OCI-LY1 (cell line): ENCODE data around the gene IL1RN.

ENCODE experiments used
- H2AFZ ChIP-seq: fragments of 200-600 bp; sonication (generic), shearing (Covaris generic); 2 replicates; pipeline ENCODE4 v1.6.0; 2014; ENCODE audit warnings: antibody characterized with exemption, mild to moderate bottlenecking, low read length
- H3F3A ChIP-seq: fragments of 200-600 bp; sonication (generic), shearing (Covaris generic); 2 replicates; pipeline ENCODE4 v1.6.0; 2014; ENCODE audit warnings: mild to moderate bottlenecking, antibody characterized with exemption, low read length, moderate library complexity; ENCODE audit not compliant: insufficient read depth
- H3K27ac ChIP-seq: fragments of 200-600 bp; sonication (generic); 2 replicates; pipeline ENCODE4 v1.5.1; 2014; ENCODE audit warnings: low read length, mixed run types, mild to moderate bottlenecking, low read depth; ENCODE audit not compliant: poor library complexity, severe bottlenecking
- H3K27me3 ChIP-seq: fragments of 200-600 bp; sonication (generic); 2 replicates; pipeline ENCODE4 v1.6.0; 2014; ENCODE audit warnings: antibody characterized with exemption, mild to moderate bottlenecking, low read length, moderate library complexity; ENCODE audit not compliant: insufficient read depth
- H3K36me3 ChIP-seq: fragments of 200-600 bp; sonication (generic); 2 replicates; pipeline ENCODE4 v1.6.1; 2014; ENCODE audit warnings: mild to moderate bottlenecking, antibody characterized with exemption, low read length, moderate library complexity, mixed read lengths; ENCODE audit not compliant: insufficient read depth
- H3K4me1 ChIP-seq: fragments of 200-600 bp; sonication (generic); 2 replicates; pipeline ENCODE4 v1.5.1; 2014; ENCODE audit warnings: mild to moderate bottlenecking, low read length, moderate library complexity; ENCODE audit not compliant: insufficient read depth, severe bottlenecking
- H3K4me2 ChIP-seq: fragments of 200-600 bp; sonication (generic), shearing (Covaris generic); 2 replicates; pipeline ENCODE4 v1.6.1; 2014; ENCODE audit warnings: low read length
- H3K4me3 ChIP-seq: fragments of 200-600 bp; sonication (generic); 2 replicates; pipeline ENCODE4 v1.5.1; 2014; ENCODE audit warnings: low read length, low read depth, mild to moderate bottlenecking, mixed read lengths; ENCODE audit not compliant: poor library complexity, severe bottlenecking
- H3K79me2 ChIP-seq: fragments of 200-600 bp; shearing (Covaris generic); 2 replicates; pipeline ENCODE4 v1.6.1; 2016; ENCODE audit warnings: mixed run types, low read length, mixed read lengths; ENCODE audit not compliant: insufficient read depth
- H3K9ac ChIP-seq: fragments of 200-600 bp; sonication (generic), shearing (Covaris generic); 2 replicates; pipeline ENCODE4 v1.6.1; 2014; ENCODE audit warnings: mild to moderate bottlenecking, low read length, mixed read lengths
- H3K9me2 ChIP-seq: fragments of 200-600 bp; sonication (generic), shearing (Covaris generic); 2 replicates; pipeline ENCODE4 v1.6.1; 2014; ENCODE audit warnings: low read depth, mild to moderate bottlenecking, low read length, mixed read lengths
- H3K9me3 ChIP-seq: fragments of 200-600 bp; shearing (Covaris generic); 2 replicates; pipeline ENCODE4 v1.6.1; 2014; ENCODE audit warnings: low read length, mixed read lengths
- H4K20me1 ChIP-seq: fragments of 200-600 bp; sonication (generic), shearing (Covaris generic); 2 replicates; pipeline ENCODE4 v1.6.0; 2016; ENCODE audit warnings: mild to moderate bottlenecking, low read length; ENCODE audit not compliant: insufficient read depth
- CTCF ChIP-seq: fragments of 200-600 bp; sonication (generic), shearing (Covaris generic); IDR thresholded peaks from 2 replicates; pipeline ENCODE4 v1.5.1; 2017; ENCODE audit warnings: mild to moderate bottlenecking, antibody characterized with exemption, low read length, moderate library complexity, mixed read lengths
- EZH2 ChIP-seq: fragments of 200-600 bp; sonication (generic), shearing (Covaris generic); IDR thresholded peaks from 2 replicates; pipeline ENCODE4 v1.8.0; 2017; ENCODE audit warnings: borderline replicate concordance, mixed run types, mild to moderate bottlenecking, antibody characterized with exemption, low read length, moderate library complexity, mixed read lengths

IL1RN gene

GRCh38 chr2:113131352-113132185, 4.2 kb downstream of the IL1RN start:
- no peaks in the 10 kb centered on the region for H3K36me3 ChIP-seq
- no peaks in the 10 kb centered on the region for H3K4me1 ChIP-seq
- no peaks in the 10 kb centered on the region for H3F3A ChIP-seq
- no peak overlapping the region for H3K27ac ChIP-seq
- H3K9me3 ChIP-seq: no peaks in the 10 kb centered on the region
- no peaks in the 10 kb centered on the region for H4K20me1 ChIP-seq
- H2AFZ ChIP-seq: no peak overlapping the region
- no peak overlapping the region for H3K4me3 ChIP-seq
- no peaks in the 10 kb centered on the region for H3K79me2 ChIP-seq
- no peaks in the 10 kb centered on the region for H3K27me3 ChIP-seq
- TF ChIP-seq EZH2: no peak
- TF ChIP-seq CTCF: no peak
- H3K9ac ChIP-seq: no peak overlapping the region
- H3K9me2 ChIP-seq: no peaks in the 10 kb centered on the region
- no peak overlapping the region for H3K4me2 ChIP-seq

GRCh38 chr2:113132414-113133021, 5.1 kb downstream of the IL1RN start:
- Histone ChIP-seq H3K79me2 (no peaks in the 10 kb centered on the region), H3K4me3 (no peak overlapping the region), H3K9me3 (no peaks in the 10 kb centered on the region), H3K36me3 (no peaks in the 10 kb centered on the region), H4K20me1 (no peaks in the 10 kb centered on the region), H3K27me3 (no peaks in the 10 kb centered on the region), H3K9me2 (no peaks in the 10 kb centered on the region), H3K27ac (no peak overlapping the region), H3F3A (no peaks in the 10 kb centered on the region), H3K4me2 (no peak overlapping the region), H3K4me1 (no peaks in the 10 kb centered on the region), H2AFZ (no peak overlapping the region), H3K9ac (no peak overlapping the region)
- TF ChIP-seq EZH2 (no peak), CTCF (no peak)

- Histone ChIP-seq H3K27me3 (no peaks in the 10 kb centered on the region), H3K4me2 (no peak overlapping the region), H3K4me1 (peaks cover 4% of the 10 kb centered on the region), H3K9me2 (no peaks in the 10 kb centered on the region), H3K79me2 (no peaks in the 10 kb centered on the region), H2AFZ (no peak overlapping the region), H3K9ac (no peak overlapping the region), H3K27ac (no peak overlapping the region), H3K36me3 (no peaks in the 10 kb centered on the region), H3K4me3 (no peak overlapping the region), H3K9me3 (no peaks in the 10 kb centered on the region), H3F3A (no peaks in the 10 kb centered on the region), H4K20me1 (no peaks in the 10 kb centered on the region)
- no peak for TF ChIP-seq EZH2
- no peak for TF ChIP-seq CTCF
Observed at GRCh38 chr2:113133704-113134598, 6.6 kb downstream of the IL1RN start.
